Activated CD4-positive, CD25-positive, alpha-beta regulatory T cell treated with anti-CD3 and anti-CD28 coated beads, Interleukin-2, amount 50 U/mL, for 72 hours (primary cell): ENCODE results near the gene ZNF200.
"Not testable (repeated sequence)": the region's sequence is repeated elsewhere in the genome, so short reads cannot be mapped to it uniquely, and the experiment has no call there.

Source experiments
- DNase-seq: peaks from one replicate; pipeline ENCODE4 v3.0.0; 2021

The ZNF200 gene, protein sequence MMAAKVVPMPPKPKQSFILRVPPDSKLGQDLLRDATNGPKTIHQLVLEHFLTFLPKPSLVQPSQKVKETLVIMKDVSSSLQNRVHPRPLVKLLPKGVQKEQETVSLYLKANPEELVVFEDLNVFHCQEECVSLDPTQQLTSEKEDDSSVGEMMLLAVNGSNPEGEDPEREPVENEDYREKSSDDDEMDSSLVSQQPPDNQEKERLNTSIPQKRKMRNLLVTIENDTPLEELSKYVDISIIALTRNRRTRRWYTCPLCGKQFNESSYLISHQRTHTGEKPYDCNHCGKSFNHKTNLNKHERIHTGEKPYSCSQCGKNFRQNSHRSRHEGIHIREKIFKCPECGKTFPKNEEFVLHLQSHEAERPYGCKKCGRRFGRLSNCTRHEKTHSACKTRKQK

DNA sequence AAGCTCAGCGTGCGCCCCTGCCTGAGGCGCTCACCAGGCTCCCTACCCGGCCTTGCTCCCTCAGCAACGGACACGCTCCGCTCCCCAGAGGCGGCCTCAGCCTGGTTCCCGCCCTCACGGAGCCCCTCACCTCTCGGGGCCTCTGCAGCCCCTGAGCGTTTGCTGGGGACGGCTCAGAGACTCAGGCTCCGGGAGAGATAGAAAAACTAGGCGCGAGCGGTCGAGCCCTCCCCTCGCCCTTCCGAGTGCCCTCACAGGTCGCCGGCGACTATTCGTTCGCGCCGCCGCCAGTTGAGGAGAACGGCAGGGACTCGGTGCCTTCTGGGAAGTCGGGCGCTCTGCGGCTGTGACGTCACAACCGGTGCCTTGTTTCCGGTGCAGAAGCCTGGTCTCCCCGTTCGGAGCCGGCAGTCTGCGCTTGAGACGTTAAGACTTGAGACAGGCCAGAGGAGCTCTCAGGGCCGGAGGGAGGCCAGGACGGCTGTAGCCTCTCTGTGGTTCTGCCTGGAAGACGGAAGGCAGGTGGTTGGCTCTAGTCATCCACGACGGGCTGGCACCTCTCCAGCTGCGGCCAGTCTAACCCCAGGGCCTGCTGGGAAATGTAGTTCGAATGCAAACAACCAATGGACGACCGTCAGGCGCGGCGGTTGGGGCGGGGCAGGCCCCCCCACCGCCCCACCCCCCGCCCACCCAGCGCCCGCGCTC is at the start of gene ZNF200:
TSS of gene ZNF200 (minus strand) at position 302 of the 705 bp plus-strand sequence. CDS start 1,403 bp downstream, outside the sequence.
- DNase-seq = peak; percentile 92

DNA sequence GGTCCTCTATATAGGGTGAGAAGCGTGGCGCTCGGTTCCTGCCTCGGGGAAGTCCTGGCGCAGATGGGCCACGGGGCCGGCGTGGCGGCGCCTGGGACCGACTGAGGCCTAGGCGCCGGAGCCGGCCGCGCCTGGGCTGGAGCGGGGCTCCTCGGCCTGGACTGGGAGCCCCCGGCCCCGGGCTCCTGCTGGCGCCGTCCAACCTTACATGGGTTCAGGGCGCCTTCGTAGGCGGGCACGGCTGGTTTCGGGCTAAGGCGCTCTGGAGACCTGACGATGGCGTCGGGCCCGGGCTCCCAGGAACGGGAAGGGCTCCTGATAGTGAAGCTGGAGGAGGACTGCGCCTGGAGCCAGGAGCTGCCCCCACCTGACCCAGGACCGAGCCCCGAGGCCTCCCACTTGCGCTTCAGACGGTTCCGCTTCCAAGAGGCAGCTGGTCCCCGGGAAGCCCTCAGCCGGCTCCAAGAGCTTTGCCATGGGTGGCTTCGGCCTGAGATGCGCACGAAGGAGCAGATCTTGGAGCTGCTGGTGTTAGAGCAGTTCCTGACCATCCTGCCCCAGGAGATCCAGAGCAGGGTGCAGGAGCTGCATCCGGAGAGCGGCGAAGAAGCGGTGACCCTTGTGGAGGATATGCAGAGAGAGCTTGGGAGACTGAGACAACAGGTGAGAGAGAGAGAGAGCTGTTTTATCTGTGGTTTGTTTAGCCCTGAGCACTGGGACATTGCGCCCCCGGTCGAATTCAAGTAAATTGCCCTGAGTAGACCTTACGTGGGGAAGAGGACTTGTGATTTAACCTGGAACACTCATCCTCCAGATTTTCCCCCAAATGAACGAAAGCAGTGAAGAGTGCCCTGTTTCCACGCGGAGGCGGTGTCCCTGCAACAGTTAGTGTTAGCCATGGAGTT is 48.8 kb upstream of the ZNF200 start:
- DNase-seq = no peak

DNA sequence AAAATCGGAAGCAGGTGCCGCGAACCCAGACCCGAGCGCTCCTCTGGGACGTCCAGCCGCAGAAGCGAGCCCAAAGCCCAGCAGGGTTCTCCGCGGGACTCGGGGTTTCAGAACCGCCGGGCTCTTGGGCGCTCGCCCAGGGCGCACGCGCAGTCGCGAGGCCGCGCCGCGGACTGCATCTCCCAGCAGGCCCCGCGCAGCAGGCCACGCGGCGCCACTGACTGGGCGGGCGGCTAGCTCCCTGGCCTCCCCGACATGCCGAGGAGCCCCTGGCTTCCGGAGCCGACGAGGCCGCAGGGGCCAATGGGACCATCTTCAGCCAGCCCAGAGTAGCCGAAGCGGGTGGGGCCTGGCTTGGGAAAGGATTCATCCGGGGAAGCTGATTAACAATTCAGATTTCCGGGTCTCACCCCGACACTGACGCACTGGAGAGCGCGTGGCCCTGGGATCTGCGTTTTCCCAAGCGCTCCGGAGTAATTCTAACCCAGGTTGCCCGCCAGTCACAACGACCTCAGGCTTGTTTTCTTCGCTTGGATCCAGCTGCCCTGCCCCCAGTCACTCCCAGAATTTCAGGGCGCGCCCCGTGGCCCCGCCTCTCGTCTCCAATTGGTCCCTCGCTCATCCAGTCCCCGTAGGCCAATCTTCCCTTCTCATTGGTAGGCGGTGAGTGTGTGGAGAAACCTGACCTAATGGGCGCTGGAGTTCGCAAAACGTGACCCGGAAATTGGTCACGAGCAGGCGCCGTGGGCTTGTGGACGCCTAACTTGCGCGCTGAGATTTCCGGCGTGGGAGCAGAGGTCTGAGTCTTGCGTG is 48.0 kb upstream of the ZNF200 start, which contains the start of gene ZNF263:
TSS of gene ZNF263 (plus strand) at position 762 of the 813 bp plus-strand sequence. CDS start 328 bp downstream, outside the sequence.
- DNase-seq = peak; percentile 91

DNA sequence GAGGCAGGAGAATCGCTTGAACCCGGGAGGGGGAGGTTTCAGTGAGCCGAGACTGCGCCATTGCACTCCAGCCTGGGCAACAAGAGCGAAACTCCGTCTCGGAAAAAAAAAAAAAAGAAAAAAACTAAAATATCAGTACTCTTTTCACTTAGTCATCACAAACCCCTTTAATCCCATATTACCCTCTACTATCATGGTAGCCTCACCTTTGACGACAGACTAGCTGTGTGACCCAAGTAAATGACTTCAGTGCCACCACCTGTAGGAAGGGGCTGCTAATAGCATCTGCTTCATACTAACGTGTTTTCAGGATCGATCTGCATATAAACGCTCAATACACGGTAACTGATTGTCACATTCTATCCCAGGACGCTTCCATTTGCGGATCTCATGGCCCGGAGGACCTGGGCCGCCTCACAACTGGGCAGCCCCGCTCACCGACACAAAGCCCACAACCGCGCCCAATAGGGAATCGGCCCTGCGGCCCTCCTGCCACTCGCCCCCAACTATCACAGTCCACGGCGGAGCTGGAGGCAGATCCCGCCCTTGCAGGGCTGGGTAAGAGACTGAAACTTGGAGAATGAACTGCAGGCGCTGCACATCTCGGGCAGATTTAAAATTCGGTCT is 47.3 kb upstream of the ZNF200 start:
- no peak for DNase-seq

DNA sequence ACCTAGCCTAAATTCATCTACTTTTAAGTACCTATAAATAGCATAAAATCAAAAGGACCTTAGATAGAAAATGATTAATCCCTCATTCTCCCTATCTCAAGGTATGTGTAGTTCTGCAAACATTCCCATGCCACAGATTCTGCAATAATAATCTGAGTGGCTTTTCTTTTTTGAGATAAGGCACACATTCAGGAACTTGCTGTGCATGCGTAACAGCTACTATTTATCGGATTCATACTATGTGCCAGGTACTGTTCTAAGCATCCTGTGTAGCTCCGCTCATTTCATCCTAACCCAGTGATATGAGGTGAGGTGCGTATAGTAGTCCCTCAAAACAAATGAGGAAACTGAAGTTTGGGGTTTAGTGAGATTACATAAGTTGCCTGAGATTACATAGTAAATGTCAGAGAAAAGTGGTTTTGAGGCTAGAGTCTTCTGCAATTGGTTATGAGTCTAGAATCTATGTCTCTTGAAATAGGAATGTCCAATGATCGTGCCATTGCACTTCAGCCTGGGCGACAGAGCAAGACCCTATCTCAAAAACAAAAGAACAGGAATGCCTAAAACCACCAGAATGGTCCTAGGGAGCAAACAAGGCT is 46.4 kb upstream of the ZNF200 start:
- no peak for DNase-seq

DNA sequence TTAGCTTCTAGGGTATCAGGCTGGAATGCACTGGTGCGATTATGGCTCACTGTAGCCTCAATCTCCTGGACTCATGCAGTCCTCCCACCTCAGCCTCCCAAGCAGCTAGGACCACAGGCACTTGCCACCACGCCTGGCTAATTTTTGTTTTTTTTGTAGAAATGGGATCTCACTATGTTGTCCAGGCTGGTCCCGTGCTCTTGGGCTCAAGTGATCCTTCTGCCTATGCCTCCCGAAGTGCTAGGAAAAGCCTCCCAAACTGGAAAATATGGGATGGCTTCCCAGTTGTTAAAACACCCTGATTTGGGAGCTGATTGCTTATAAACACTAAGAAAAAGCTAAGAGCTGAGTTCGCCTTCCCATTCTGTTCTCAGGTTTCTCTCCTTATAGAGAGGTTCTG is 41.7 kb upstream of the ZNF200 start:
- DNase-seq = no peak

DNA sequence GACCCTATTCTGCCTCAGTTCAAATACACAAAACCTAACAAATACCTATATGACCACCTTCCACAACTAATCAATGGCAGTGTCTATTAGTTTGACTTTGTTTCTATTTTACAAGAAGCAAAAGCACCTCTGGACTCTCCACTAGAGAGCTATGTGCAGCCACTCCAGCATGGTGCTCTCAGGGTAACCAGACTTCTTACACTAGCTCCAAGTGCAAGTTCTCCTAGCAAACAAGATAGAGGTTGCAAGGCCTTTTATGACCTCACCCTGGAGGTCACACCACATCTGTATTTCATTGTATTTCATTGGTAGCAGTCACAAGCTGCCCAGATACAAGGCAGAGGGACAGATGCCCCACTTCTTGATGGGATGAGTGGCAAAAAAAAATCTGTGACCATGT is 40.0 kb upstream of the ZNF200 start:
- no peak for DNase-seq

DNA sequence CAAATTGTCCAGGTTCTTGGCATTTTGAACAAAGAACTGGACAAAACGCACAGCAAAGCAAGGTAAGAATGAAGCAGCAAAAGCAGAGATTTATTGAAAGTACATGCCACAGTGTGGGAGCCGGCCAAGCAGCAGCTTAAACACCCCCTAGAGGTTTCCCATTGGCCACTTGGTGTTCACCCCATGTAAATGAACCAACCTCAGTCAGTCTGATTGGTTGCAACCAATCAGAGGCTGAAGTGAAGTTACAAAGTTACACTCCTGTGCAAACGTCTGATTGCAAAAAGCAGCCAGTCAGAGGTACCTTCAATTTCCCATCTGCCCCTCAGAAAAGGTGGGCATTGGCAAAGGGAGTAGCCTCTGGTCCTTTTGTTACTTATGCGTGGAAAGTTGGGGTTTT is 39.5 kb upstream of the ZNF200 start:
- DNase-seq = no peak

DNA sequence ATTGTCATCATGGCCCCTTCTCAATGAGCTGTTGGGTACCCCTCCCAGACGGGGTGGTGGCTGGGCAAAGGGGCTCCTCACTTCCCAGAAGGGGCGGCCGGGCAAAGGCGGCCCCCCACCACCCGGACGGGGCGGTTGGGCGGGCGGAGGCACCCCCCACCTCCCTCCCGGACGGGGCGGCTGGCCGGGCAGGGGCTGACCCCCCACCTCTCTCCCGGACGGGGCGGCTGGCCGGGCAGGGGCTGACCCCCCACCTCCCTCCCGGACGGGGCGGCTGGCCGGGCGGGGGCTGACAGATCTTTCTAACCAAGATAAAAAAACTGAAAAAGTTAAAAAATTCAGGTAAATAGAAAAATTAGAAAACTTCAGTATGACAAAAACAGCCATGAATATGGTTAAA is 36.3 kb upstream of the ZNF200 start:
- DNase-seq = not testable (repeated sequence)

DNA sequence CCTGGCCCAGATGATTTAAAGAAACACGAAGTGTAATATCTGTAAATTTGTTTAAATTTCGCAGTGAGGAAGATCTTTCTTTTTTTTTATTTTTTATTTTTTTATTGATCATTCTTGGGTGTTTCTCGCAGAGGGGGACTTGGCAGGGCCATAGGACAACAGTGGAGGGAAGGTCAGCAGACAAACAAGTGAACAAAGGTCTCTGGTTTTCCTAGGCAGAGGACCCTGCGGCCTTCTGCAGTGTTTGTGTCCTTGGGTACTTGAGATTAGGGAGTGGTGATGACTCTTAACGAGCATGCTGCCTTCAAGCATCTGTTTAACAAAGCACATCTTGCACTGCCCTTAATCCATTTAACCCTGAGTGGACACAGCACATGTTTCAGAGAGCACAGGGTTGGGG is 35.8 kb upstream of the ZNF200 start:
- DNase-seq = not testable (repeated sequence)

DNA sequence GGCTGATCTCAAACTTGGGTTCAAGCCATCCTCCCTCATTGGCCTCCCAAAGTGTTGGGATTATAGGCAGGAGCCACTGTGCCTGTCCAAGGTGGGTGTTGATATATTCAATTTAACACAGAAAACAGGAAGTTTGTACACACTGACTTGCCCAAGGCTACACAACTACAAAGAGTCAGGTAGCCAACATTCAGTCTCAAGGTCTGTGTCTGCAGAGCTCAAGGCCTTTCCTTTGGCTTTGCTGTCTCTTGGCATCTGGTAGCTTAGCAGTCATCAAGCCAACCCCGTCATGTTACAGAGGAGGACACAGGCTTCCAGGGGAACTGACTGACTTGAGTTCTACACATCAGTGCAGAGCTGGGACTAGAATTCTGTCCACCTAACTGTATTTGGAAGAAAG is 33.3 kb upstream of the ZNF200 start:
- DNase-seq = no peak

DNA sequence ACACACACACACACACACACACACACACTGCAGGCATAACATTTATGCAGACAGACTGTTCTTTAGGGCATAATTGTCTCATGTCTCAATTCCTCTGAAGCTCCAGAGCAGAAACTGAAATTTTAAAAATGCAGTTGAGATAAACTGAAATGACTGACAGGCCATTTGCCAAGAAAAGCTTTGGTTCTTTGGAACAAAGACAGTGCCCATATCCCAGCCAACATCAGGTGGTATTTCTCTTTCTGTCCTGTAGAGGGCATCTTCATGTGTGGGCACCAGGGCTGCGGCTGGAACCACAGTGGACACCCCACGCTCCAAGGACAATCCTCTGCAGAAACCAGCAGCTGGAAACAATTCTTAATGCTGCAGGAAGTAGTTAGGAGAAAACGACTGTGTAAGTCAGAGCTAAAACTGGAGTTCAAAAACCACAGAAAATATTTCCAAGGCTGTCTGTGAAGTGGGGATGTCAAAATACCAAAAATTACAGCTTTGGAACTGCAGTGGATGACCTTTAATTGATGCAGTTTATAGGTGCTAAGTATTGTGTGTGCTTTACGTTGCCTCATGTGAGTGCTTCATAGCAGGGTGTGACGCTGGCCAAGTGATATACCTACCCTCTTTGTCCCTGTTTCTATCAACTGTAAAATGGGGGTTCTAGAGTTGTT is 32.0 kb upstream of the ZNF200 start:
- no peak for DNase-seq

DNA sequence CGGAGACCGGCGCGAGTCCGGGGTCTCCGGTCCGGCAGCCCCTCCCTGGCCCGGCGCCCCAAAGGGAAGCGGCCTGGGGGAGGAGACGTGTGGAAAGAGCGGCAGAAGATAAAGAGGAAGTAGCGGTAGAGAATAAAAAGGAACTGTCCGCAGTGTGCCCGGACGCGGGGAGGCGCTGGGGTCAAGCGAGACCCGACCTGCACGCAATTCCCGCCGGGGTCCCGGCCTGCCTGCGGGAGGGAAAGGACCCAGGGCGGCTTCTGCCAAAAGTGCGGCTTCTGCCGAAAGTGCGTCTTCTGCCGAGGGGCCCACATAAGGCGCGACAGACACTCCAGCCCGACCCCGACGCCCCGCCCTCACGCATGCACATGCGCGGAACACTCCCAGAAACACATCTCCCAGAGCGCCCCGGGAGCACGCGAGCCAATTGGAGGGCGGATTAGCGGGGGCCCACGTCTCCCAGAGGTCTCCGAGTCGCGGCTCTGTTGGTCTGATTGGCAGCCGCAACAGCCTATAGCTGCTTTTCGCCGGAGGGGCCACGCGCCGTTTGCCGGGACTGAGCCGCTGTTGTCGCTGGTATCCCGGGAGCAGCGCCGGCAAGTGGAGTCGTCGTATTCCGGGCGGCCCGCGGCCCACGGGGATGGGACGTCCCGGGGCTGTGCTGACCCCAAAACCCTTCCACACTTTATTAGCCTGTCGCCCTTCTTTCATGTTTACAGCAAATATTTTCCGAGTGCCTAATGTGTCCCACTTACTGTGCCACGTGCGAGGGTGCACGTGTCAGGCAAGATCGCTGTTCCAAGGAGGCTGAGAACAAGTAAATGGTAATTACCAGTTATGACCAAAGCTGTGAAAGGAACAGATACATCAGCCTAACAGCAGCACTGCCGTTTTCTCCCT is 29.4 kb upstream of the ZNF200 start:
- peak; percentile 97 for DNase-seq

DNA sequence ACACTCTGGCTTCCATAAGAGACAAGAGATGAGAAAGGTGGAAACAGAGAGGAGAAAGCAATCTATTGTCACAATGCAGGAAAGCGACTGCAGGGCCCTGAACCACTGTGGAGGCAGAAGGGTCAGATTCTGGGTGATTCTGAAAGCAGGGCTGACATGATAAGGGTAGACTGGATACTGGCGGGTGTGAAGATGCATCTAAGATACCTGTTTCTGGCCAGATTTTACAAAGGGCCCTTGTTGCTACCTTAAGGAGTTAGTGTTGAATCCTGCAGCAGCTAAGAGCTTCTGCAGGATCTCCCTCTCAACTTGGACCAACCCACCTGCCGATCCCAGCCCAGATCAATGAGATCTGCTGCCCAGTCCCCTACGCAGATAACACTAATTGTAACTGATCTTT is 27.6 kb upstream of the ZNF200 start:
- no peak for DNase-seq

DNA sequence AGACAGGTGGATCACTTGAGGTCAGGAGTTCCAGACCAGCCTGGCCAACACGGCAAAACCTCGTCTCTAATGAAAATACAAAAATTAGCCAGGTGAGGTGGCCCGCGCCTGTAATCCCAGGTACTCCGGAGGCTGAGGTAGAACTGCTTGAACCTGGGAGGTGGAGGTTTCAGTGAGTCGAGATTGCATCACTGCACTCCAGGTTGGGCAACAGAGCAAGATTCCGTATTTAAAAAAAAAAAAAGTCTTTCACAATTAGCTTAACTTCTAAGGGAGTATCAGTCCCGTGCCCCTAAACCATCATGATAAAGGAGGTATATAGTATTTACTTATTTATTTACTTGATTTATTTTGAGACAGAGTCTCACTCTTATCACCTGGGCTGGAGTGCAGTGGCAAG is 24.9 kb upstream of the ZNF200 start:
- no peak for DNase-seq

DNA sequence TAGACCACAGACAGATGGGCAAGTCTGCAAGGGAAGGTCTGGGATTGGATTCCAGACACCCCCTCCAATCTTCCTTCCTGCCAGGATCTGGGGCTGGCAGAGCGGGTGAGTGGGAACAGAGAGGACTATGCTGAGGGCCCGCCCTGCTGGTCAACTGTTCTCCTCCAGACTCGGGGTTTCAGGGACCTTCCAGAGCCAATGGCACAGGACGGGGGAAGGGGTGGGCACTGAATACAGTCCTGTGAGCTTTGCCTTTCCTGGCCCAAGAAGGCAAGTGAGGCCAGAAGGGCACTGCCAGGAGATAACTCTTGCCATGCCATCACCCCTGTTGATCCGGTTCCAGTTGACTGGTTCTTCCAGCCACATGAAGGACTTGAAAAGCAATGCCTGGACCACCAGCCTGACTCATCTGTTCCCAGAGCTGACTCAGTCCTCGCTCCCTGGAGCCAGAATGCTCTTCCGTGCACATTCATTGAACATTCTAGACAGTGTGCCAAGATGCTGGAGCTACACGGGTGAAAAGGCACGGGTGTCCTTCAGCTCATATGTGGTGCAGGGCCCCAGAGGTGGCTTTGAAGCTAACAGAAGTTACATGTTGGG is 22.0 kb upstream of the ZNF200 start:
- no peak for DNase-seq

DNA sequence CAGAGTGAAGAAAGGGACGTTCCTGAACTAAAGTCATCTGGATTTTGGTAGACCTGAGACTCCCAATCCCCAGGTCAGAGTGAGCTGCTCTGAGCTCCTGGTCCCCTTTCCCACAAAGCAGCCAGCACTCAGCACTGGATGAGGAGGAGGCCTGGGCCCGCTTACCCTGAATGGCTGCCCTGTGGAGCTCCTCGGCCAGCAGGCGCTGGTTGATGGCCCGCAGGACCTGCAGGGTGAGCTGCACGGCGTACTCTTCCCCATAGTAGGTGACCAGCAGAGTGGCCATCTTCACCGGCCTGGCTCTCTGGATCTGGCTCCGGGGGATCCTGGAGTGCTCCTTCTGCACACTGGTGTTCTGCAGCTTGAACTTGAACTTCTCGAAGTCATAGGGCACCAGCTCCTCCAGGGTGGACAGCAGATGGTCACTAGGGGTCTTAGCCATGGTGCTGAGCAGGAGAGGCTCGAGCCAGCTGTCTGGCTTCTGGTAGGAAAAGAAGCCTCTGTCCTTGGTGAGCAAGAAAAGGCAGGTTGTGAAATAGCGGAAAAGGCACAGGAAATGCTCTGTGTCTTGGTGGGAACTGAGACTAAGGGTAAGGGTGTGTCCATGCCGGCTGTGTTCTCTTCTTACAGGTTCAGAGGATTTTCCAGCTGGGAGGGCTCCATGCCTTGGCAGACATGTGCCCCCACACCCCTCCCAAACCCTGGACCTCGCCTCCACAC is 21.3 kb upstream of the ZNF200 start, which contains the start of gene MEFV:
TSS of gene MEFV (minus strand) at position 488 of the 720 bp plus-strand sequence. CDS start at position 442, 46 bp downstream.
- DNase-seq = no peak

DNA sequence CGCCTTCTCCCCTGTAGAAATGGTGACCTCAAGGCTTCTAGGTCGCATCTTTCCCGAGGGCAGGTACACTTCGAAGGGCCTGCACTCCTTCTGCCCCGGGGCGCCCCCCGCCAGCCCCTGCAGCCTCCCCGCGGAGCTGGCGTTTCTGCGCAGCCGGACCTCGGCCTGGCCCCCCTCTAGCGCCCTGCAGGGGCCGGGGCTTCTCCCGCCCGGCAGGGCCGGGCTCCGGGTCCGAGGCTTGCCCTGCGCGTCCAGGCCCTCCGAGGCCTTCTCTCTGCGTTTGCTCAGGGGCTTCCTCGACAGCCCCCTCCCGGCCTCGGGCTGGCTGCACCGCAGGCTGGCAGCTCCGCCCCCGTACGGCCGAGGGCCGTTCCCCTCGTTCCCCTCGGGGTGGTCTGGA is 19.4 kb upstream of the ZNF200 start:
- no peak for DNase-seq
